Astrocyte (in vitro differentiated cells and primary cell): ENCODE data around the gene APOC3. TPM values are rescaled to one million over a fixed set of nuclear protein-coding genes. Genes with fewer than 3 reads are reported as not detected.

ENCODE experiments used
- DNase-seq: peaks from one replicate; pipeline ENCODE4 v3.0.0-alpha.2; 2010; ENCODE audit warnings: low read depth
- FAIRE-seq: peaks from 2 replicates; lab custom pipeline; 2011; peaks lifted over from hg19 to GRCh38; lab: Jason Lieb, UNC
- H2AFZ ChIP-seq: 2 replicates; pipeline ENCODE4 v1.6.0; 2012; ENCODE audit warnings: low read depth, low read length, inconsistent platforms
- H3K27ac ChIP-seq: 2 replicates; pipeline ENCODE4 v1.5.1; 2011; ENCODE audit warnings: low read depth, low read length, inconsistent platforms
- H3K27me3 ChIP-seq: 2 replicates; pipeline ENCODE4 v1.6.0; 2011; ENCODE audit warnings: low read length, inconsistent platforms; ENCODE audit not compliant: insufficient read depth
- H3K36me3 ChIP-seq: 2 replicates; pipeline ENCODE4 v1.5.1; 2011; ENCODE audit warnings: low read length, inconsistent platforms; ENCODE audit not compliant: insufficient read depth
- H3K4me1 ChIP-seq: 2 replicates; pipeline ENCODE4 v1.5.1; 2011; ENCODE audit warnings: low read length, inconsistent platforms; ENCODE audit not compliant: insufficient read depth
- H3K4me2 ChIP-seq: 2 replicates; pipeline ENCODE4 v1.6.0; 2012; ENCODE audit warnings: low read length, inconsistent platforms
- H3K4me3 ChIP-seq: 2 replicates; pipeline ENCODE4 v1.5.1; 2011; ENCODE audit warnings: low read depth, mild to moderate bottlenecking, low read length, inconsistent platforms; ENCODE audit not compliant: insufficient read depth
- H3K79me2 ChIP-seq: 2 replicates; pipeline ENCODE4 v1.6.0; 2012; ENCODE audit warnings: mild to moderate bottlenecking, low read length, inconsistent platforms; ENCODE audit not compliant: insufficient read depth
- H3K9ac ChIP-seq: 2 replicates; pipeline ENCODE4 v1.6.0; 2012; ENCODE audit warnings: mild to moderate bottlenecking, low read length, inconsistent platforms
- H3K9me3 ChIP-seq: 2 replicates; pipeline ENCODE4 v1.5.1; 2012; ENCODE audit warnings: low read depth, mild to moderate bottlenecking, low read length, inconsistent platforms; ENCODE audit not compliant: insufficient read depth
- H4K20me1 ChIP-seq: 2 replicates; pipeline ENCODE4 v1.6.0; 2012; ENCODE audit warnings: low read length, inconsistent platforms; ENCODE audit not compliant: insufficient read depth
- H3K27ac Mint-ChIP-seq: one replicate; pipeline ENCODE4 v1.8.0; 2021; ENCODE audit warnings: mild to moderate bottlenecking, mixed read lengths; ENCODE audit not compliant: unreplicated experiment
- H3K27me3 Mint-ChIP-seq: one replicate; pipeline ENCODE4 v1.8.0; 2021; ENCODE audit warnings: low read depth, mixed read lengths; ENCODE audit not compliant: unreplicated experiment
- H3K36me3 Mint-ChIP-seq: one replicate; pipeline ENCODE4 v1.8.0; 2021; ENCODE audit warnings: low read depth, mixed read lengths; ENCODE audit not compliant: unreplicated experiment
- H3K4me1 Mint-ChIP-seq: one replicate; pipeline ENCODE4 v1.8.0; 2021; ENCODE audit warnings: low read depth, mixed read lengths; ENCODE audit not compliant: unreplicated experiment
- H3K4me3 Mint-ChIP-seq: one replicate; pipeline ENCODE4 v1.8.0; 2021; ENCODE audit warnings: mild to moderate bottlenecking, moderate library complexity, mixed read lengths; ENCODE audit not compliant: unreplicated experiment
- H3K9me3 Mint-ChIP-seq: one replicate; pipeline ENCODE4 v1.8.0; 2021; ENCODE audit warnings: mild to moderate bottlenecking, mixed read lengths; ENCODE audit not compliant: unreplicated experiment
- EZH2 ChIP-seq: IDR thresholded peaks from 2 replicates; pipeline ENCODE4 v1.6.1; 2012; ENCODE audit warnings: mild to moderate bottlenecking, low read length, inconsistent platforms; ENCODE audit not compliant: insufficient read depth
- total RNA-seq: library from RNA; stranded (reverse); gene quantifications from 2 replicates; pipeline ENCODE4 v1.2.1, GENCODE V29; 2021
- TF ChIP-seq, protein P1 (sequence below): IDR thresholded peaks from 2 replicates; pipeline ENCODE4 v1.5.1; 2011; ENCODE audit warnings: low read depth, mild to moderate bottlenecking, inconsistent platforms, low read length, moderate library complexity; ENCODE audit not compliant: insufficient read depth

Gene APOC3
- total RNA-seq, 1 donor from 2014 or later = not detected

GRCh38 chr11:116857316-116857715 is 27.6 kb downstream of the APOC3 start:
- TF ChIP-seq, protein P1, sequence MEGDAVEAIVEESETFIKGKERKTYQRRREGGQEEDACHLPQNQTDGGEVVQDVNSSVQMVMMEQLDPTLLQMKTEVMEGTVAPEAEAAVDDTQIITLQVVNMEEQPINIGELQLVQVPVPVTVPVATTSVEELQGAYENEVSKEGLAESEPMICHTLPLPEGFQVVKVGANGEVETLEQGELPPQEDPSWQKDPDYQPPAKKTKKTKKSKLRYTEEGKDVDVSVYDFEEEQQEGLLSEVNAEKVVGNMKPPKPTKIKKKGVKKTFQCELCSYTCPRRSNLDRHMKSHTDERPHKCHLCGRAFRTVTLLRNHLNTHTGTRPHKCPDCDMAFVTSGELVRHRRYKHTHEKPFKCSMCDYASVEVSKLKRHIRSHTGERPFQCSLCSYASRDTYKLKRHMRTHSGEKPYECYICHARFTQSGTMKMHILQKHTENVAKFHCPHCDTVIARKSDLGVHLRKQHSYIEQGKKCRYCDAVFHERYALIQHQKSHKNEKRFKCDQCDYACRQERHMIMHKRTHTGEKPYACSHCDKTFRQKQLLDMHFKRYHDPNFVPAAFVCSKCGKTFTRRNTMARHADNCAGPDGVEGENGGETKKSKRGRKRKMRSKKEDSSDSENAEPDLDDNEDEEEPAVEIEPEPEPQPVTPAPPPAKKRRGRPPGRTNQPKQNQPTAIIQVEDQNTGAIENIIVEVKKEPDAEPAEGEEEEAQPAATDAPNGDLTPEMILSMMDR = no peak
- Histone ChIP-seq H3K4me3 (no peak overlapping the region), H3K36me3 (no peaks in the 10 kb centered on the region), H3K79me2 (no peaks in the 10 kb centered on the region), H3K27me3 (no peaks in the 10 kb centered on the region), H2AFZ (no peak overlapping the region), H3K4me1 (peaks cover 37% of the 10 kb centered on the region), H3K4me2 (no peak overlapping the region), H3K27ac (no peak overlapping the region), H4K20me1 (no peaks in the 10 kb centered on the region), H3K9me3 (no peaks in the 10 kb centered on the region), H3K9ac (no peak overlapping the region)
- peaks cover 37% of the 10 kb centered on the region for H3K4me1 Mint-ChIP-seq
- DNase-seq = no peak
- no peak overlapping the region for H3K27ac Mint-ChIP-seq
- H3K4me3 Mint-ChIP-seq = no peak overlapping the region
- peaks cover 44% of the 10 kb centered on the region for H3K36me3 Mint-ChIP-seq
- H3K9me3 Mint-ChIP-seq = no peaks in the 10 kb centered on the region
- no peaks in the 10 kb centered on the region for H3K27me3 Mint-ChIP-seq
- no peak for FAIRE-seq

- peaks cover 38% of the 10 kb centered on the region for H3K36me3 Mint-ChIP-seq
- no peaks in the 10 kb centered on the region for H3K27me3 Mint-ChIP-seq
- H3K36me3 ChIP-seq = no peaks in the 10 kb centered on the region
- no peaks in the 10 kb centered on the region for H4K20me1 ChIP-seq
- H3K4me3 Mint-ChIP-seq = no peak overlapping the region
- H3K9ac ChIP-seq = no peak overlapping the region
- no peak overlapping the region for H3K4me3 ChIP-seq
- DNase-seq (no peak), FAIRE-seq (no peak)
- H3K4me1 Mint-ChIP-seq = peaks cover 35% of the 10 kb centered on the region
- no peaks in the 10 kb centered on the region for H3K79me2 ChIP-seq
- H3K9me3 ChIP-seq = no peaks in the 10 kb centered on the region
- no peak overlapping the region for H2AFZ ChIP-seq
- no peaks in the 10 kb centered on the region for H3K27me3 ChIP-seq
- H3K27ac ChIP-seq = no peak overlapping the region
- H3K4me2 ChIP-seq = no peak overlapping the region
- H3K9me3 Mint-ChIP-seq = no peaks in the 10 kb centered on the region
- TF ChIP-seq, protein P1 = no peak
- TF ChIP-seq EZH2 = no peak
- H3K27ac Mint-ChIP-seq = no peak overlapping the region
- peaks cover 34% of the 10 kb centered on the region for H3K4me1 ChIP-seq
Observed at GRCh38 chr11:116857936-116858335, 28.2 kb downstream of the APOC3 start.

DNA sequence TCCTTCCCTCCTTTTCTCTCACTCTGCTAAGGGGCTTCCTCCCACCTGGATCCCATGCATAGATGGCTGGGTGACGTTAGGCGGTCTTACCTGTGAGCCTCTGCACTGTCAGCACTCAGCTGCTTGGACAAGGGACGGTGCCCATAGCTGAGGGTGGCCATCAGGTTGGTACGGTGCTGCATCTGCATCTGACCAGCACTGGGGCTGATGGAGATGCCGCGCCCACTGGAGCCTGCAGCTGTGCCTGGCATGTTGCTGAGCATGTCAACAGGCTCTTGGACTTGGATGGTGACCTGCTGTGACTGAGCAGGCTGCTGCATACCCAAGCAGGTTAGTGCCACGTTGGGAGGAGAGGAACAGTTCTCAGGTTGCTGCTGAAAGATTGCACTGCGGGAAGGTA is 29.5 kb downstream of the APOC3 start:
- H3K4me3 Mint-ChIP-seq = no peak overlapping the region
- H3K36me3 Mint-ChIP-seq = peaks cover 41% of the 10 kb centered on the region
- no peaks in the 10 kb centered on the region for H3K36me3 ChIP-seq

More for the DNA sequence above, 29.5 kb downstream of the APOC3 start:
- no peaks in the 10 kb centered on the region for H3K79me2 ChIP-seq
- DNase-seq = no peak
- Mint-ChIP-seq H3K27ac (no peak overlapping the region), H3K4me1 (peaks cover 34% of the 10 kb centered on the region), H3K27me3 (no peaks in the 10 kb centered on the region), H3K9me3 (no peaks in the 10 kb centered on the region)
- no peak for TF ChIP-seq EZH2
- TF ChIP-seq, protein P1 = no peak
- H3K9me3 ChIP-seq = no peaks in the 10 kb centered on the region
- H4K20me1 ChIP-seq = no peaks in the 10 kb centered on the region
- FAIRE-seq = no peak
- H3K4me1 ChIP-seq = peaks cover 22% of the 10 kb centered on the region
- no peak overlapping the region for H3K9ac ChIP-seq
- H2AFZ ChIP-seq = no peak overlapping the region
- no peak overlapping the region for H3K4me3 ChIP-seq
- no peak overlapping the region for H3K27ac ChIP-seq
- no peaks in the 10 kb centered on the region for H3K27me3 ChIP-seq
- H3K4me2 ChIP-seq = no peak overlapping the region
